Endothelial cell of umbilical vein (primary cell): ENCODE measurements around the gene PABPN1. TPM values are rescaled to one million over a fixed set of nuclear protein-coding genes. Genes with fewer than 3 reads are reported as not detected.

Experiments
- BruUV-seq: library from RNA; stranded (reverse); fragments of 400-500 nt; replicated peaks from 2 replicates; lab custom pipeline; 2021; lab: Mats Ljungman, UMichigan
- CTCF ChIA-PET: fragments of 300-600, 350-600 bp; sonication (Branson Sonifier 250); formaldehyde crosslinking; loops from one replicate; lab custom pipeline; 2021; ENCODE audit warnings: antibody characterized with exemption, inconsistent platforms; lab: Charles Lee
- POLR2A ChIA-PET: fragments of 300-600, 350-600 bp; sonication (Branson Sonifier 250); formaldehyde crosslinking; loops from one replicate; lab custom pipeline; 2021; ENCODE audit warnings: antibody characterized with exemption, inconsistent platforms; lab: Charles Lee
- DNase-seq: peaks from one replicate; pipeline ENCODE4 v3.0.0-alpha.2; 2011; ENCODE audit warnings: low read depth, low spot score
- FAIRE-seq: peaks from 2 replicates; lab custom pipeline; 2011; peaks lifted over from hg19 to GRCh38; lab: Jason Lieb, UNC
- H2AFZ ChIP-seq: 2 replicates; pipeline ENCODE4 v1.6.0; 2012; ENCODE audit warnings: low read depth, low read length, control low read depth, inconsistent platforms
- H3K27ac ChIP-seq: 2 replicates; pipeline ENCODE4 v1.5.1; 2011; ENCODE audit warnings: low read depth, mild to moderate bottlenecking, control low read depth, low read length, moderate library complexity; ENCODE audit not compliant: insufficient read depth
- H3K27me3 ChIP-seq, 2 experiments: 2 replicates each; pipeline versions ENCODE4 v1.6.0 to v1.6.1; 2011; ENCODE audit warnings: low read length in 2 of 2, mixed read lengths in 1 of 2; ENCODE audit not compliant: control insufficient read depth in 2 of 2, insufficient read depth in 2 of 2
- H3K36me3 ChIP-seq, 2 experiments: 2 replicates in 1 of 2; 3 replicates in 1 of 2; pipeline ENCODE4 v1.5.1; 2011; ENCODE audit warnings: low read length in 2 of 2, mild to moderate bottlenecking in 1 of 2, moderate library complexity in 1 of 2; ENCODE audit not compliant: control insufficient read depth in 2 of 2, insufficient read depth in 2 of 2; ENCODE audit errors: extremely low read depth in 1 of 2
- H3K4me1 ChIP-seq: 3 replicates; pipeline ENCODE4 v1.5.1; 2011; ENCODE audit warnings: mild to moderate bottlenecking, low read length; ENCODE audit not compliant: control insufficient read depth, insufficient read depth; ENCODE audit errors: extremely low read depth
- H3K4me2 ChIP-seq: 2 replicates; pipeline ENCODE4 v1.6.1; 2011; ENCODE audit warnings: low read length, control low read depth, mixed read lengths; ENCODE audit not compliant: insufficient read depth
- H3K4me3 ChIP-seq, 3 experiments: fragments of 200-600 bp in 1 of 3; sonication (generic), shearing (Covaris generic) in 1 of 3; replicated peaks in 1 of 3; 2 replicates each; pipeline ENCODE4 v1.5.1; 2011 to 2016; ENCODE audit warnings: control low read depth in 3 of 3, low read length in 3 of 3, mild to moderate bottlenecking in 2 of 3, inconsistent platforms in 1 of 3, low read depth in 1 of 3, moderate library complexity in 1 of 3; ENCODE audit not compliant: insufficient read depth in 1 of 3
- H3K79me2 ChIP-seq: 2 replicates; pipeline ENCODE4 v1.6.0; 2012; ENCODE audit warnings: low read length, inconsistent platforms; ENCODE audit not compliant: control insufficient read depth, insufficient read depth
- H3K9ac ChIP-seq: replicated peaks from 2 replicates; pipeline ENCODE3; 2011; ENCODE audit warnings: low read length, control low read depth; ENCODE audit not compliant: insufficient read depth; ENCODE audit errors: extremely low read depth
- H3K9me1 ChIP-seq: replicated peaks from 3 replicates; pipeline ENCODE4 v1.6.0; 2011; ENCODE audit warnings: mild to moderate bottlenecking, low read length; ENCODE audit not compliant: control insufficient read depth, insufficient read depth; ENCODE audit errors: extremely low read depth
- H3K9me3 ChIP-seq: replicated peaks from 2 replicates; pipeline ENCODE4 v1.5.1; 2012; ENCODE audit warnings: low read length, inconsistent platforms; ENCODE audit not compliant: control insufficient read depth, insufficient read depth
- H4K20me1 ChIP-seq: replicated peaks from 2 replicates; pipeline ENCODE3; 2011; ENCODE audit warnings: mild to moderate bottlenecking, low read length; ENCODE audit not compliant: control insufficient read depth, insufficient read depth; ENCODE audit errors: extremely low read depth
- EZH2 ChIP-seq: IDR thresholded peaks from 2 replicates; pipeline ENCODE4 v1.6.1; 2012; ENCODE audit warnings: borderline replicate concordance, low read depth, mild to moderate bottlenecking, moderate library complexity, low read length, inconsistent platforms; ENCODE audit not compliant: severe bottlenecking
- FOS ChIP-seq: IDR thresholded peaks from 2 replicates; pipeline ENCODE4 v1.6.1; 2011; ENCODE audit warnings: mild to moderate bottlenecking, low read length, moderate library complexity, borderline replicate concordance; ENCODE audit not compliant: insufficient read depth
- GATA2 ChIP-seq: IDR thresholded peaks from 2 replicates; pipeline ENCODE4 v1.7.0; 2011; ENCODE audit warnings: low read depth, mild to moderate bottlenecking, moderate library complexity, mixed read lengths, low read length; ENCODE audit not compliant: insufficient read length, insufficient read depth
- POLR2A ChIP-seq: IDR thresholded peaks from 2 replicates; pipeline ENCODE4 v1.6.1; 2012; ENCODE audit warnings: low read depth, mild to moderate bottlenecking, control low read depth, low read length
- POLR2AphosphoS5 ChIP-seq: IDR thresholded peaks from 2 replicates; pipeline ENCODE4 v1.6.1; 2012; ENCODE audit warnings: low read depth, mild to moderate bottlenecking, control low read depth, low read length, moderate library complexity; ENCODE audit not compliant: insufficient read depth
- dilution Hi-C: fragments of 300-500 bp; cut with MboI; formaldehyde crosslinking; loops from one replicate; pipeline ENCODE4 v1.15.0; 2019; ENCODE audit warnings: low sequenced_read_pairs; ENCODE audit not compliant: extremely low pct_ligation_motif_present
- intact Hi-C: fragments of 100-400 bp; cut with micrococcal nuclease; formaldehyde crosslinking; loops from one replicate; pipeline ENCODE4 v1.10.0; 2022
- polyA plus RNA-seq, 4 experiments: library from polyadenylated mRNA; depleted of rRNA in 3 of 4; stranded (reverse) in 3 of 4; unstranded in 1 of 4; fragments of >200 nt; gene quantifications; 2 replicates each; pipeline versions ENCODE4 v1.2.1 to v1.2.3, GENCODE V29; 2011 to 2012; ENCODE audit warnings: missing spikeins in 1 of 4
- total RNA-seq: library from RNA; stranded (reverse); gene quantifications from 2 replicates; pipeline ENCODE4 v1.2.3, GENCODE V29; 2021

The PABPN1 gene
- total and polyA plus RNA-seq, 2 donors (not counting 3 experiments of a cell fraction or from before 2014, with no cell fraction given) = 231 TPM

DNA sequence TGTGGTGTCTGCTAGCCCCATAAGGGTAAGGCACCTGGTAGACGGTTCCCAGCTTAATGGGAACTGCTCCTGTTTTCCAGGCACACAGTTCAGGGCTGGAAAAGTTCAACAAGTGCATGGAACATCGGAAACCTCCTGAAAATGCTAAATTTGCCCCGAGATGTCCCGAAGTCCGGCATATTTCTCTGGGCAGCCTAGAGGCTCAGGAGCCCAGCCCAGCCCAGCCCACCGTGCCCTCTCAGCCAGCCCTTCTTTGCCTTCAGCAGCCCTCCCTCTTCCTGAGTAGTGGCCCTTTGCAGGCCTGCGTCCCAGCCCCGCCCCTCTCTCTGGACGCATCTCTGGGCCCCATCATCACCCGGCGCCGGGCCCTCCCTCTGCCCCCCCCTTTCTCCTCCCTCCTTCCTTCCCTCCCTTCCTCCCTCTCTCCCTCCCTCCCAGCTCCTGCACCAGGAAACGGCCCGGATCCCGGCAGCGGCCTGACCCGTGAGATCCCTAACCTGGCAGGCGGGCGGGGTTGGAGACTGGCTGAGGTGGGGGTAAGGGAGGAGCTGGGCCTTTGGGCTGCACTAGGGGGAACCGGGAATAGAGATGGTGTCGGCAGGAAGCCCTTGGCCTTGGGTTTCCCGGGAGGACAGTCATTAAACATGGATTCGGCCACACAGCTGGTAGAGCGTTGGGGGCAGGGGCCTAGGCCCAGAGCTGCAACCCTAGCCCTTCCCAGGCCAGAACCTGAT, 14.7 kb upstream of the PABPN1 start, which contains the start of gene BCL2L2:
Gene BCL2L2, plus strand, starts transcription at position 422 of the 734 bp plus-strand sequence. CDS start 935 bp downstream, outside the sequence.
- Histone ChIP-seq H3K4me2 (peak within 1 kb of the TSS; percentile 90), H2AFZ (peak within 1 kb of the TSS; percentile 95), H3K9me3 (no peaks in the 10 kb centered on the region), H4K20me1 (no peaks in the 10 kb centered on the region), H3K36me3 (peaks cover 0 to 12% of the 10 kb centered on the region in 2 experiments), H3K4me3 (peak within 1 kb of the TSS; percentile 84 to 92 (median 89)), H3K27me3 (no peaks in the 10 kb centered on the region), H3K4me1 (peaks cover 27% of the 10 kb centered on the region), H3K27ac (peak within 1 kb of the TSS; percentile 78), H3K79me2 (peaks cover 43% of the 10 kb centered on the region), H3K9me1 (no peaks in the 10 kb centered on the region), H3K9ac (peak within 1 kb of the TSS; percentile 85)
- ChIA-PET CTCF (interaction anchor here (0.8 to 3.2 kb wide), 5 partner anchors 15 to 229 kb away, joined by 3 to 17 read pairs (median 3); partner anchors contain the start of gene PABPN1), POLR2A (interaction anchor here (1.0 to 1.2 kb wide), 2 partner anchors 14 to 18 kb away, joined by 3 to 6 read pairs; partner anchors contain the start of gene PABPN1)
- intact Hi-C loops = loop anchor here (1.0 kb wide), 1 partner anchor 15 kb away; the partner anchor contains the start of gene PABPN1
- peak; percentile 97 for FAIRE-seq
- dilution Hi-C loops = no loop called here
- TF ChIP-seq GATA2 = no peak
- peak; percentile 75 for TF ChIP-seq POLR2A
- peak; percentile 80 for TF ChIP-seq POLR2AphosphoS5
- DNase-seq = peak; percentile 92
- no TSS peak for BruUV-seq

GRCh38 chr14:23307146-23307530, 14.1 kb upstream of the PABPN1 start:
- Histone ChIP-seq H3K4me2 (peak overlapping the region; percentile 88), H2AFZ (no peak overlapping the region), H3K9me3 (no peaks in the 10 kb centered on the region), H3K79me2 (peaks cover 45% of the 10 kb centered on the region), H4K20me1 (no peaks in the 10 kb centered on the region), H3K4me3 (peak overlapping the region; percentile 84 to 92 (median 89)), H3K9ac (peak overlapping the region; percentile 85), H3K9me1 (no peaks in the 10 kb centered on the region), H3K27me3 (no peaks in the 10 kb centered on the region), H3K27ac (peak overlapping the region; percentile 78), H3K4me1 (peaks cover 27% of the 10 kb centered on the region), H3K36me3 (peaks cover 0 to 12% of the 10 kb centered on the region in 2 experiments)
- ChIA-PET CTCF (interaction anchor here (0.8 to 3.2 kb wide), 3 partner anchors 14 to 20 kb away, joined by 3 to 17 read pairs (median 3); partner anchors contain the start of gene PABPN1), POLR2A (interaction anchor here (1.0 to 1.2 kb wide), 2 partner anchors 14 to 17 kb away, joined by 3 to 6 read pairs; partner anchors contain the start of gene PABPN1)
- dilution Hi-C loops (no loop called here), intact Hi-C loops (no loop called here)
- FAIRE-seq (no peak), DNase-seq (no peak)
- no peak for TF ChIP-seq FOS
- TF ChIP-seq EZH2 = no peak
- TF ChIP-seq POLR2A = no peak
- BruUV-seq = TSS peak; percentile 46
